Measurements from ENCODE around the gene ADAMTS3.

The ADAMTS3 gene

GRCh38 chr4:72507167-72507566 lies 61.9 kb downstream of the ADAMTS3 start:
- H3K4me3 ChIP-seq (ENCODE audit: low read depth in 1 of 2, low read length in 2 of 2) = no peak overlapping the region
- H3K27ac ChIP-seq (ENCODE audit: low read depth, low read length) = no peak overlapping the region
- no peaks in the 10 kb centered on the region for H3K4me1 ChIP-seq (ENCODE audit: insufficient read depth, low read length)
- no peaks in the 10 kb centered on the region for H3K36me3 ChIP-seq (ENCODE audit: insufficient read depth, low read length)
- no peaks in the 10 kb centered on the region for H3K9me3 ChIP-seq (ENCODE audit: low read length)
- no peaks in the 10 kb centered on the region for H3K27me3 ChIP-seq (ENCODE audit: control insufficient read depth in 1 of 2, insufficient read depth in 2 of 2, low read length in 2 of 2)
- H3K9ac ChIP-seq (ENCODE audit: low read length) = no peak overlapping the region

GRCh38 chr4:72505314-72505744 lies 63.7 kb downstream of the ADAMTS3 start:
- no peaks in the 10 kb centered on the region for H3K36me3 ChIP-seq (ENCODE audit: insufficient read depth, low read length)
- H3K27ac ChIP-seq (ENCODE audit: low read depth, low read length) = no peak overlapping the region
- H3K27me3 ChIP-seq (ENCODE audit: control insufficient read depth in 1 of 2, insufficient read depth in 2 of 2, low read length in 2 of 2) = no peaks in the 10 kb centered on the region
- H3K4me1 ChIP-seq (ENCODE audit: insufficient read depth, low read length) = no peaks in the 10 kb centered on the region
- H3K9me3 ChIP-seq (ENCODE audit: low read length) = no peaks in the 10 kb centered on the region
- H3K4me3 ChIP-seq (ENCODE audit: low read depth in 1 of 2, low read length in 2 of 2) = no peak overlapping the region
- H3K9ac ChIP-seq (ENCODE audit: low read length) = no peak overlapping the region

GRCh38 chr4:72500214-72500613 lies 68.8 kb downstream of the ADAMTS3 start:
- Histone ChIP-seq H3K36me3 (ENCODE audit: insufficient read depth, low read length) (no peaks in the 10 kb centered on the region), H3K27me3 (ENCODE audit: control insufficient read depth in 1 of 2, insufficient read depth in 2 of 2, low read length in 2 of 2) (no peaks in the 10 kb centered on the region), H3K4me1 (ENCODE audit: insufficient read depth, low read length) (no peaks in the 10 kb centered on the region), H3K4me3 (ENCODE audit: low read depth in 1 of 2, low read length in 2 of 2) (no peak overlapping the region), H3K9ac (ENCODE audit: low read length) (no peak overlapping the region), H3K27ac (ENCODE audit: low read depth, low read length) (no peak overlapping the region), H3K9me3 (ENCODE audit: low read length) (no peaks in the 10 kb centered on the region)

- Histone ChIP-seq H3K27me3 (ENCODE audit: control insufficient read depth in 1 of 2, insufficient read depth in 2 of 2, low read length in 2 of 2) (no peaks in the 10 kb centered on the region), H3K27ac (ENCODE audit: low read depth, low read length) (no peak overlapping the region), H3K9ac (ENCODE audit: low read length) (no peak overlapping the region), H3K4me1 (ENCODE audit: insufficient read depth, low read length) (no peaks in the 10 kb centered on the region), H3K36me3 (ENCODE audit: insufficient read depth, low read length) (no peaks in the 10 kb centered on the region), H3K4me3 (ENCODE audit: low read depth in 1 of 2, low read length in 2 of 2) (no peak overlapping the region), H3K9me3 (ENCODE audit: low read length) (no peaks in the 10 kb centered on the region)
Observed at GRCh38 chr4:72496119-72496518, 72.9 kb downstream of the ADAMTS3 start.

DNA sequence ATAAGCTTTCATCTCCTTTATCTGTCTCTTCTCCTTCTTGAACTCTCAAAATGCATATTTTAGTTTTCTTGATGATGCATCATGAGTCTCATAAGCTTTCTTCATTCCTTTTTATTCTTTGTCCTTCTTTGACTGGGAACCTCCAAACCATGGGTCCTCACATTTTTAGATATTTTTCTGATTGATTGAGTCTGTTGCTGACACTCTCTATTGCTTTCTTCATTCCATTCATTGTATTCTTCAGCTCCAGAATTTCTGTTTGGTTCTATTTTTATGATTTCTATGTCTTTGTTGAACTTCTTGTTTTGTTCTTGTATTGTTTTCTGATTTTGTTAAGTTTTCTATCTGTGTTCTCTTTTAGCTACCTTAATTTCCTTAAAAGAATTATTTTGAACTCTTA lies 74.9 kb downstream of the ADAMTS3 start:
- Histone ChIP-seq H3K4me3 (ENCODE audit: low read depth in 1 of 2, low read length in 2 of 2) (no peak overlapping the region), H3K4me1 (ENCODE audit: insufficient read depth, low read length) (no peaks in the 10 kb centered on the region), H3K27me3 (ENCODE audit: control insufficient read depth in 1 of 2, insufficient read depth in 2 of 2, low read length in 2 of 2) (no peaks in the 10 kb centered on the region), H3K9ac (ENCODE audit: low read length) (no peak overlapping the region), H3K9me3 (ENCODE audit: low read length) (no peaks in the 10 kb centered on the region), H3K27ac (ENCODE audit: low read depth, low read length) (no peak overlapping the region), H3K36me3 (ENCODE audit: insufficient read depth, low read length) (no peaks in the 10 kb centered on the region)

GRCh38 chr4:72489267-72489666 lies 79.8 kb downstream of the ADAMTS3 start:
- H3K27ac ChIP-seq (ENCODE audit: low read depth, low read length) = no peak overlapping the region
- no peak overlapping the region for H3K4me3 ChIP-seq (ENCODE audit: low read depth in 1 of 2, low read length in 2 of 2)
- H3K9me3 ChIP-seq (ENCODE audit: low read length) = no peaks in the 10 kb centered on the region
- no peaks in the 10 kb centered on the region for H3K36me3 ChIP-seq (ENCODE audit: insufficient read depth, low read length)
- no peak overlapping the region for H3K9ac ChIP-seq (ENCODE audit: low read length)
- H3K27me3 ChIP-seq (ENCODE audit: control insufficient read depth in 1 of 2, insufficient read depth in 2 of 2, low read length in 2 of 2) = no peaks in the 10 kb centered on the region
- no peaks in the 10 kb centered on the region for H3K4me1 ChIP-seq (ENCODE audit: insufficient read depth, low read length)

DNA sequence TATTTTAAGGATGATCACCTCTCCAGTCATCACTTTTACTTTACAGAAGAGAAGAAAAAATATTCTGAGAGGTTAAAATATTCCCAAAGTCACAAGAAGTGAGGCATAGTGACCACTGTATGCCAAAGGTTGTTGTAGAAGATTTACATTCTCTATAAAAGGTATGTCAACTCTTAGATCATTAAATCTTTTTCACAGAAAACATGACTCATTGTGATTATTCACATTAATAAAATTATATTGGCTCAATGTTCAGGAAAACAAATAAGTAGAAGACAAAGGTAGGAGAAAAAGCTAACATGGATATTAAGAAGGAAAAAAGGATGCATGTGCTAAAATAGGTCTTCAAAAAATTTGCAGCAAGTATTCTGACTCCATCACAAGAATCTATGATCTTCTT lies 82.0 kb downstream of the ADAMTS3 start:
- H3K4me3 ChIP-seq (ENCODE audit: low read depth in 1 of 2, low read length in 2 of 2) = no peak overlapping the region
- H3K9ac ChIP-seq (ENCODE audit: low read length) = no peak overlapping the region
- no peaks in the 10 kb centered on the region for H3K36me3 ChIP-seq (ENCODE audit: insufficient read depth, low read length)
- no peaks in the 10 kb centered on the region for H3K27me3 ChIP-seq (ENCODE audit: control insufficient read depth in 1 of 2, insufficient read depth in 2 of 2, low read length in 2 of 2)
- H3K27ac ChIP-seq (ENCODE audit: low read depth, low read length) = no peak overlapping the region
- no peaks in the 10 kb centered on the region for H3K9me3 ChIP-seq (ENCODE audit: low read length)
- no peaks in the 10 kb centered on the region for H3K4me1 ChIP-seq (ENCODE audit: insufficient read depth, low read length)

- H3K27ac ChIP-seq (ENCODE audit: low read depth, low read length) = no peak overlapping the region
- H3K9ac ChIP-seq (ENCODE audit: low read length) = no peak overlapping the region
- no peaks in the 10 kb centered on the region for H3K27me3 ChIP-seq (ENCODE audit: control insufficient read depth in 1 of 2, insufficient read depth in 2 of 2, low read length in 2 of 2)
- no peaks in the 10 kb centered on the region for H3K9me3 ChIP-seq (ENCODE audit: low read length)
- H3K4me3 ChIP-seq (ENCODE audit: low read depth in 1 of 2, low read length in 2 of 2) = no peak overlapping the region
- H3K36me3 ChIP-seq (ENCODE audit: insufficient read depth, low read length) = no peaks in the 10 kb centered on the region
- H3K4me1 ChIP-seq (ENCODE audit: insufficient read depth, low read length) = no peaks in the 10 kb centered on the region
Observed at GRCh38 chr4:72484981-72485380, 84.0 kb downstream of the ADAMTS3 start.

DNA sequence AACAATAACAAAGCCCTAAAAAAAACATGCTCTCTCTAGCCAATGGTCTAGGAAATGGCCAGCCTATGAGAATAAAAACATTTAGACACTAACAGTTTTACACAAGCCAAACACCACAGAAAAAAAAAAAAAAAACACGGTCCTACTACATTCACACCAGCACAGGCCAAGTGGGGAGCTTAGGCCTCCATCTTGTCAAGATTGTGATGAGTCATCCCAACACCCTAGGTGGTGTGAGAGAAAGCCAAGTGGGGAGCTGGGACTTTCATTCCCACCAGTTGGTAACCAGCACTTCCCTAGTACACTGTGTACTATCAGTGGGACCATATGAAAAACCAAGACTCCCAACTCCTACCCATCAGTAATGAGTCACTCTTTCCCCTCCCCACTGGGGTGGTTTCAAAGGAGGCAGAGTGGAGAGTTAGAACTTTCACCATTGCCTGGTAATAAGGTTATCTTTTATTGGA lies 95.6 kb downstream of the ADAMTS3 start:
- no peaks in the 10 kb centered on the region for H3K4me1 ChIP-seq (ENCODE audit: insufficient read depth, low read length)
- no peak overlapping the region for H3K27ac ChIP-seq (ENCODE audit: low read depth, low read length)
- H3K9ac ChIP-seq (ENCODE audit: low read length) = no peak overlapping the region
- no peak overlapping the region for H3K4me3 ChIP-seq (ENCODE audit: low read depth in 1 of 2, low read length in 2 of 2)
- H3K27me3 ChIP-seq (ENCODE audit: control insufficient read depth in 1 of 2, insufficient read depth in 2 of 2, low read length in 2 of 2) = no peaks in the 10 kb centered on the region
- H3K36me3 ChIP-seq (ENCODE audit: insufficient read depth, low read length) = no peaks in the 10 kb centered on the region
- no peaks in the 10 kb centered on the region for H3K9me3 ChIP-seq (ENCODE audit: low read length)

DNA sequence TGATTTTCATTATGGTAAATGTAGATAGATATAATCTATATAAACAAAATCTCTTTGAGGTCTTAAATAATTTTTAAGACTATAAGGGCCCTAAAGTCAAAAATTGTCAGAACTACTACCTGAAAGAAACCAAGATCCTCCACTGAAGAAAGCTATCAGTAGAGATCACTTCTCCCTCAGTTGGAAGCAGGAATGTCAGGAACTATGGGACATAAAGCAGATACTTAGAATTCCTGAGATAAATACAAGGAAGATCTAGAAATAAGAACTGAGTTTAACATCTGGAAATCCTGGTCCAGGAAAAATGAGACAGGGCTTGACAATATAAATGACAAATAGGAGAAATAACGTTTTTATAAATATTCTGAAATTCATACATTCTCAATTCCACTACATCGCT lies 97.2 kb downstream of the ADAMTS3 start:
- Histone ChIP-seq H3K27ac (ENCODE audit: low read depth, low read length) (no peak overlapping the region), H3K9me3 (ENCODE audit: low read length) (no peaks in the 10 kb centered on the region), H3K4me3 (ENCODE audit: low read depth in 1 of 2, low read length in 2 of 2) (no peak overlapping the region), H3K27me3 (ENCODE audit: control insufficient read depth in 1 of 2, insufficient read depth in 2 of 2, low read length in 2 of 2) (no peaks in the 10 kb centered on the region), H3K9ac (ENCODE audit: low read length) (no peak overlapping the region), H3K36me3 (ENCODE audit: insufficient read depth, low read length) (no peaks in the 10 kb centered on the region), H3K4me1 (ENCODE audit: insufficient read depth, low read length) (no peaks in the 10 kb centered on the region)

DNA sequence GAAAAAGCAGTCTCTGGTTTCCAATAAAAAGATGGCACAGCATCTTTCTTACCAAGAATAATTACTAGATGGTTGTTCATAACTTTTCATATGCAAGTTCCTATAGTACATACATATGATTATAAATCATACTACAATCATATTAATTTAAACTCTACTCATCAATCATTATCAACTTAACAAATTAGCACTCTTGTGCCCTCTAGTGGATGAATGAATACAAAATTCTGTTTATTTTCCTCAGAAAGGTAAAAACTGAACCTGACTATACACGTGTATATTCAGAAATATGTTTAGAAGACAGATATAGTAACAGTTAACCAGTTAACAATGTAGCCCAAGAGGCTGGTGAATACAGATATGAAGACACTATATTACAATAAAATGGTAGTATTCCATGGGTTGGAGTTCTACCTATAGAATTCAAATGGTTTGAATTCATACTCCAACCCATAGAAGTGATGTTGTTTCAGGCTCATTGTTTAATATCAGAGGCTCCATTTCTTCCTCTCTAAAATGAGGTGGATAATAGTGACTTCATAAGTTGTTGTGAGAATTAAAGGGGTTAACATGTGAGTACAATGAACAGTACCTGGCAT lies 100.0 kb downstream of the ADAMTS3 start:
- Histone ChIP-seq H3K36me3 (ENCODE audit: insufficient read depth, low read length) (no peaks in the 10 kb centered on the region), H3K9ac (ENCODE audit: low read length) (no peak overlapping the region), H3K4me1 (ENCODE audit: insufficient read depth, low read length) (peaks cover 2% of the 10 kb centered on the region), H3K4me3 (ENCODE audit: low read depth in 1 of 2, low read length in 2 of 2) (no peak overlapping the region), H3K27ac (ENCODE audit: low read depth, low read length) (no peak overlapping the region), H3K9me3 (ENCODE audit: low read length) (no peaks in the 10 kb centered on the region), H3K27me3 (ENCODE audit: control insufficient read depth in 1 of 2, insufficient read depth in 2 of 2, low read length in 2 of 2) (no peaks in the 10 kb centered on the region)

DNA sequence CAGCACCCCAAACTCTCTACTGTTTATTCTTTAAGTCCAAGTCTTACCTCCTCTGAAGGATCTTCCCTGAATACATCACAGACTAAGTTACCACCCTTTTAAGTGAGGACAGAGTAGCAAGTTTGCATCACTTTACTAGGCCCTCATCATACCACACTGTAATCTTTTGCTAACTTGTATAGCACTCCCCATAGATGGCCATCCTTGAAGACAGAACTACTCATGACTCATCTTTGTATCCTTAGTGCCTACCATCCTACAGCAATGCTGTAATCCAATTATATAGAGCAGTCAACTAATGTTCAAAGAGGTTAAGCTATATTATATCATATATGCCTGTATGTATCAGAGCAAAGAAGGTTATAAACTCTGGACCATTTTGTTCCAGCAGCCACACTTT lies 101.4 kb downstream of the ADAMTS3 start:
- Histone ChIP-seq H3K27ac (ENCODE audit: low read depth, low read length) (no peak overlapping the region), H3K9me3 (ENCODE audit: low read length) (no peaks in the 10 kb centered on the region), H3K4me1 (ENCODE audit: insufficient read depth, low read length) (peaks cover 12% of the 10 kb centered on the region), H3K9ac (ENCODE audit: low read length) (no peak overlapping the region), H3K36me3 (ENCODE audit: insufficient read depth, low read length) (no peaks in the 10 kb centered on the region), H3K4me3 (ENCODE audit: low read depth in 1 of 2, low read length in 2 of 2) (no peak overlapping the region), H3K27me3 (ENCODE audit: control insufficient read depth in 1 of 2, insufficient read depth in 2 of 2, low read length in 2 of 2) (no peaks in the 10 kb centered on the region)

Data from muscle layer of colon (tissue), 2 donors.